ENCODE results near the gene STAMBPL1. TPM values are rescaled to one million over a fixed set of nuclear protein-coding genes. Genes with fewer than 3 reads are reported as not detected.

STAMBPL1 gene
- total RNA-seq, 3 donors from 2014 or later (not counting 1 experiment from before 2014, with no cell fraction given): 14.8 to 30.3 (median 18.1) TPM

DNA sequence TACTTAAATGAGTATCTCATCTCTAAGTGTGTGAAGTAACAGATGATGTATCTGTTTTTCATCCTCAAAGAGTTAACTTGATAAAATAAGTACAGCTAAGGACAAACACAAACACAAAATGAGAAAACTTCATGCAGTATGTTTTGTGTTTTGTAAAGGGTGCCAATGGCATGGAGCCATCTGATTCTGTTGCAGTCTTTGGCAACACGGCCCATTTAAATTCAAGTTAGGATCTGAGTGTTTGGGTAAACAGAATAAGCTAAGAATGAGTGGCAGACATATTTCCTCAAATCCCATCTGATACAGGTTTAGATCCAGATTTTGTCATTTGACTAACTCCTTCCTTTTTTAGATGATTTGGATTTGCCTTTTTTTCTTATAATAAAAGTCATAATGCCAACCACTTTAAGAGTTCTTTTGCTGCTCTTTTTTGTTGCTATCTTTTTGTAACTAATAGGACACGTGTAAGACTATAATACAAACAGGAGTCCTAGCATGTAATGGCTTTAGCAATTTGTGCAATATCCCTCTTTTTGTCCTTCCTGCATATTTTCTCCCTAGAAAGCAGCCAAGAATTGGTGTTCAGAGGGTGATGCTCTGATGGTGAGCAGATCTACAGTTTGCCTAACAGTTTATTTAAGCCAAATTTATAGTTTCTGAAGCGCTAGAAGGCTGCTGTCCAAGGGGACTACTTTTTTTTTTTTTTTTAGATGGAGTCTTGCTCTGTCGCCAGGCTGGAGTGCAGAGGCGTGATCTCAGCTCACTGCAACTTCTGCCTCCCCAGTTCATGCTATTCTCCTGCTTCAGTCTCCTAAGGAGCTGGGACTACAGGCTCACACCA is 91.4 kb downstream of the STAMBPL1 start:
- Mint-ChIP-seq H3K4me3 (no peak overlapping the region), H3K9me3 (no peaks in the 10 kb centered on the region), H3K36me3 (no peaks in the 10 kb centered on the region), H3K27me3 (ENCODE audit: low read depth in 2 of 2) (no peaks in the 10 kb centered on the region), H3K4me1 (peaks cover 9 to 11% of the 10 kb centered on the region in 2 donors), H3K27ac (no peak overlapping the region)
- TF ChIP-seq, protein P1, sequence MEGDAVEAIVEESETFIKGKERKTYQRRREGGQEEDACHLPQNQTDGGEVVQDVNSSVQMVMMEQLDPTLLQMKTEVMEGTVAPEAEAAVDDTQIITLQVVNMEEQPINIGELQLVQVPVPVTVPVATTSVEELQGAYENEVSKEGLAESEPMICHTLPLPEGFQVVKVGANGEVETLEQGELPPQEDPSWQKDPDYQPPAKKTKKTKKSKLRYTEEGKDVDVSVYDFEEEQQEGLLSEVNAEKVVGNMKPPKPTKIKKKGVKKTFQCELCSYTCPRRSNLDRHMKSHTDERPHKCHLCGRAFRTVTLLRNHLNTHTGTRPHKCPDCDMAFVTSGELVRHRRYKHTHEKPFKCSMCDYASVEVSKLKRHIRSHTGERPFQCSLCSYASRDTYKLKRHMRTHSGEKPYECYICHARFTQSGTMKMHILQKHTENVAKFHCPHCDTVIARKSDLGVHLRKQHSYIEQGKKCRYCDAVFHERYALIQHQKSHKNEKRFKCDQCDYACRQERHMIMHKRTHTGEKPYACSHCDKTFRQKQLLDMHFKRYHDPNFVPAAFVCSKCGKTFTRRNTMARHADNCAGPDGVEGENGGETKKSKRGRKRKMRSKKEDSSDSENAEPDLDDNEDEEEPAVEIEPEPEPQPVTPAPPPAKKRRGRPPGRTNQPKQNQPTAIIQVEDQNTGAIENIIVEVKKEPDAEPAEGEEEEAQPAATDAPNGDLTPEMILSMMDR (IDR thresholded peaks at IDR 0.05): no peak
- H3K36me3 ChIP-seq (ENCODE audit: control insufficient read depth, insufficient read depth, low read length): no peaks in the 10 kb centered on the region
- no peak overlapping the region for H3K4me3 ChIP-seq (ENCODE audit: low read length)
- H3K27ac ChIP-seq (ENCODE audit: low read length): no peak overlapping the region
- 96% methylated on average over 5 of the region's 5 CpGs for WGBS (ENCODE audit: insufficient coverage)
- ATAC-seq: no peak
- H3K27me3 ChIP-seq (ENCODE audit: control insufficient read depth, insufficient read depth, low read length): no peaks in the 10 kb centered on the region
- intact Hi-C loops (cut with micrococcal nuclease): no loop called here
- H3K9me3 ChIP-seq (ENCODE audit: control insufficient read depth, insufficient read depth, low read length): no peaks in the 10 kb centered on the region
- DNase-seq: no peak
- H3K4me1 ChIP-seq (ENCODE audit: control insufficient read depth, insufficient read depth, low read length): peaks cover 6% of the 10 kb centered on the region

Other genes with a start within 250 kb of the STAMBPL1 start
- gene LIPF, start 215.8 kb upstream of the STAMBPL1 start, total RNA-seq: not detected
- gene LIPK, start 174.0 kb upstream of the STAMBPL1 start, total RNA-seq: not detected
- under 1 TPM in 2 of 3 donors, not detected in 1; 0.66 to 0.83 TPM for gene LIPN, start 120.2 kb upstream of the STAMBPL1 start, total RNA-seq
- not detected for gene LIPM, start 77.5 kb upstream of the STAMBPL1 start, total RNA-seq
- gene ANKRD22, start 28.4 kb upstream of the STAMBPL1 start, total RNA-seq: not detected
- 10 to 100 TPM in 1 of 3 donors, 1 to 10 TPM in 2; 5.0 to 13.1 (median 7.4) TPM for gene ACTA2, start 72.5 kb downstream of the STAMBPL1 start, total RNA-seq
- gene FAS, start 110.6 kb downstream of the STAMBPL1 start, total RNA-seq: 10 to 100 TPM; 17.3 to 29.9 (median 26.5) TPM

All from natural killer cell (primary cell).